GM12878 (cell line): ENCODE results near the gene DMXL2. TPM values are rescaled to one million over a fixed set of nuclear protein-coding genes. Genes with fewer than 3 reads are reported as not detected.

Source experiments
- ATAC-seq: fragments of 200-7000 bp; cut with Tn5 transposase; 3 replicates; pipeline ENCODE4 v1.9.1; 2020; ENCODE audit warnings: mild to moderate bottlenecking, moderate library complexity
- BruUV-seq: library from RNA; stranded (reverse); fragments of 400-500 nt; replicated peaks from 2 replicates; lab custom pipeline; 2021; lab: Mats Ljungman, UMichigan
- CTCF ChIA-PET: fragments of 300-600 bp; sonication (Branson Sonifier 250); formaldehyde crosslinking; extraction: SDS; loops from one replicate; lab custom pipeline; 2021; ENCODE audit warnings: inconsistent platforms; lab: Yijun Ruan, JAX
- POLR2A ChIA-PET: fragments of 350-600 bp; formaldehyde crosslinking; extraction: SDS; loops from one replicate; lab custom pipeline; 2021; ENCODE audit warnings: inconsistent platforms; lab: Charles Lee
- RAD21 ChIA-PET: fragments of 300-600 bp; sonication (Branson Sonifier 250); formaldehyde crosslinking; loops from one replicate; lab custom pipeline; 2023; ENCODE audit warnings: antibody characterized with exemption; ENCODE audit not compliant: unreplicated experiment; lab: Charles Lee
- SMC1A ChIA-PET: fragments of 300-600 bp; sonication (Branson Sonifier 250); formaldehyde crosslinking; loops from one replicate; lab custom pipeline; 2023; ENCODE audit not compliant: unreplicated experiment, uncharacterized antibody; lab: Charles Lee
- DNase-seq: peaks from one replicate; pipeline ENCODE4 v3.0.0-alpha.2; 2011; ENCODE audit warnings: low read depth, low spot score
- FAIRE-seq: peaks from 3 replicates; lab custom pipeline; 2011; peaks lifted over from hg19 to GRCh38; lab: Jason Lieb, UNC
- H2AFZ ChIP-seq: 2 replicates; pipeline ENCODE4 v1.6.0; 2011; ENCODE audit warnings: low read depth, low read length, control low read depth; ENCODE audit not compliant: control insufficient read depth
- H3K27ac ChIP-seq: 2 replicates; pipeline ENCODE4 v1.5.1; 2011; ENCODE audit warnings: control low read depth; ENCODE audit not compliant: control insufficient read depth, insufficient read depth
- H3K27me3 ChIP-seq, 2 experiments: replicated peaks in 1 of 2; 2 replicates each; pipeline versions ENCODE4 v1.6.0 to v1.6.1; 2011; ENCODE audit warnings: low read length in 1 of 2; ENCODE audit not compliant: control insufficient read depth in 2 of 2, insufficient read depth in 2 of 2
- H3K36me3 ChIP-seq, 2 experiments: 2 replicates each; pipeline ENCODE4 v1.5.1; 2011; ENCODE audit warnings: low read length in 1 of 2; ENCODE audit not compliant: control insufficient read depth in 2 of 2, insufficient read depth in 2 of 2
- H3K4me1 ChIP-seq: 2 replicates; pipeline ENCODE4 v1.6.1; 2011; ENCODE audit warnings: mild to moderate bottlenecking, low read length, moderate library complexity, mixed read lengths; ENCODE audit not compliant: control insufficient read depth, insufficient read depth
- H3K4me2 ChIP-seq: 2 replicates; pipeline ENCODE4 v1.6.0; 2011; ENCODE audit warnings: control low read depth; ENCODE audit not compliant: control insufficient read depth, insufficient read depth
- H3K4me3 ChIP-seq: fragments of 200-600 bp; sonication (generic); 2 replicates; pipeline ENCODE4 v1.5.1; 2016
- H3K79me2 ChIP-seq: 2 replicates; pipeline ENCODE4 v1.6.0; 2011; ENCODE audit warnings: low read length; ENCODE audit not compliant: control insufficient read depth, insufficient read depth
- H3K9ac ChIP-seq: 2 replicates; pipeline ENCODE4 v1.8.0; 2011; ENCODE audit warnings: low read length, control low read depth, mixed read lengths; ENCODE audit not compliant: control insufficient read depth, insufficient read depth
- H3K9me3 ChIP-seq: replicated peaks from 3 replicates; pipeline ENCODE4 v1.5.1; 2011; ENCODE audit warnings: mild to moderate bottlenecking, low read length; ENCODE audit not compliant: control insufficient read depth, insufficient read depth
- H4K20me1 ChIP-seq: 2 replicates; pipeline ENCODE4 v1.6.0; 2011; ENCODE audit not compliant: control insufficient read depth, insufficient read depth
- BCLAF1 ChIP-seq: fragments of 450-650 bp; IDR thresholded peaks from 2 replicates; pipeline ENCODE4 v1.6.1; 2017; ENCODE audit warnings: antibody characterized with exemption, mild to moderate bottlenecking, moderate library complexity
- CBX3 ChIP-seq: fragments of 200-600 bp; sonication (generic); IDR thresholded peaks from 2 replicates; pipeline ENCODE4 v1.6.1; 2016; ENCODE audit warnings: low read depth, borderline replicate concordance
- CEBPB ChIP-seq, 2 experiments: fragments of 150-350 bp in 1 of 2; IDR thresholded peaks; 2 replicates each; pipeline ENCODE4 v1.6.1; 2012 to 2014; ENCODE audit warnings: low read depth in 2 of 2, low read length in 2 of 2, borderline replicate concordance in 1 of 2, inconsistent platforms in 1 of 2
- DPF2 ChIP-seq: fragments of 450-650 bp; IDR thresholded peaks from 2 replicates; pipeline ENCODE4 v1.6.1; 2017; ENCODE audit warnings: mild to moderate bottlenecking
- EGR1 ChIP-seq, 2 experiments: IDR thresholded peaks; 1 replicate in 1 of 2; 2 replicates in 1 of 2; pipeline ENCODE4 v1.6.1; 2011 to 2012; ENCODE audit warnings: low read depth in 2 of 2, low read length in 2 of 2, borderline replicate concordance in 1 of 2, mild to moderate bottlenecking in 1 of 2, moderate library complexity in 1 of 2
- HCFC1 ChIP-seq: fragments of 150-350 bp; IDR thresholded peaks from 2 replicates; pipeline ENCODE4 v1.6.1; 2014; ENCODE audit warnings: low read length
- HSF1 ChIP-seq: fragments of 150-350 bp; IDR thresholded peaks from 2 replicates; pipeline ENCODE4 v1.6.1; 2014; ENCODE audit warnings: mild to moderate bottlenecking, low read depth, low read length
- MTA3 ChIP-seq: IDR thresholded peaks from 2 replicates; pipeline ENCODE4 v1.6.1; 2012; ENCODE audit warnings: low read length, inconsistent platforms, borderline replicate concordance
- NBN ChIP-seq: fragments of 450-650 bp; IDR thresholded peaks from 2 replicates; pipeline ENCODE4 v1.6.1; 2016
- NFIC ChIP-seq: IDR thresholded peaks from 2 replicates; pipeline ENCODE4 v1.6.1; 2012; ENCODE audit warnings: low read depth, mild to moderate bottlenecking, inconsistent platforms, low read length, moderate library complexity
- NR2C1 ChIP-seq: fragments of 450-650 bp; IDR thresholded peaks from 2 replicates; pipeline ENCODE4 v1.6.1; 2017; ENCODE audit warnings: antibody characterized with exemption, mild to moderate bottlenecking, moderate library complexity
- RAD51 ChIP-seq: fragments of 450-650 bp; IDR thresholded peaks from 2 replicates; pipeline ENCODE4 v1.6.1; 2016; ENCODE audit warnings: moderate library complexity, mild to moderate bottlenecking, inconsistent platforms
- SP1 ChIP-seq: IDR thresholded peaks from one replicate; pipeline ENCODE4 v1.6.1; 2011; ENCODE audit warnings: low read depth, low read length
- SREBF2 ChIP-seq: IDR thresholded peaks from 2 replicates; pipeline ENCODE4 v1.6.1; 2012; ENCODE audit warnings: mild to moderate bottlenecking, low read length
- STAT3 ChIP-seq: IDR thresholded peaks from 2 replicates; pipeline ENCODE4 v1.6.1; 2011; ENCODE audit warnings: low read depth, low read length, improper control_type of control experiment
- WRNIP1 ChIP-seq: IDR thresholded peaks from 2 replicates; pipeline ENCODE4 v1.6.1; 2011; ENCODE audit warnings: low read depth, low read length, improper control_type of control experiment, borderline replicate concordance
- ZNF274 ChIP-seq: IDR thresholded peaks from one replicate; pipeline ENCODE4 v1.8.0; 2011; ENCODE audit not compliant: insufficient read length, insufficient read depth
- WGBS: methylation state at CpG from one replicate; pipeline ENCODE4 v1.1.6; 2016; ENCODE audit warnings: low lambda C conversion rate; ENCODE audit not compliant: insufficient replicate concordance, insufficient coverage; ENCODE audit errors: missing lambda C conversion rate; 5-methylcytosine and 5-hydroxymethylcytosine counted together
- in situ Hi-C: fragments of 300-500 bp; cut with MboI; formaldehyde crosslinking; loops from 9 replicates; pipeline ENCODE4 v1.14.3; 2018; ENCODE audit warnings: mixed read lengths
- intact Hi-C: fragments of 100-400 bp; cut with micrococcal nuclease; formaldehyde crosslinking; loops from one replicate; pipeline ENCODE4 v1.14.2; 2022; ENCODE audit not compliant: unreplicated experiment
- polyA plus RNA-seq, 11 experiments: library from polyadenylated mRNA; depleted of rRNA in 4 of 11; unstranded in 6 of 11; stranded (reverse) in 5 of 11; fragments of >200 nt; fragmentation: Nextera tagmentation in 4 of 11; fragmentation: Illumina TruSeq in 1 of 11; extraction: Ambion mirVana in 4 of 11; extraction: Trizol in 1 of 11; gene quantifications; 1 replicate in 1 of 11; 2 replicates in 10 of 11; pipeline versions ENCODE4 v1.2.1 to v1.2.3, GENCODE V29; 2011 to 2016; ENCODE audit warnings: inconsistent platforms in 2 of 11, missing spikeins in 2 of 11, low read depth in 1 of 11
- total RNA-seq, 4 experiments: library from RNA; depleted of rRNA in 3 of 4; stranded (reverse); fragments of >200 nt in 3 of 4; fragmentation: Illumina TruSeq in 1 of 4; extraction: Trizol in 1 of 4; gene quantifications; 2 replicates each; pipeline versions ENCODE4 v1.2.1 to v1.2.3, GENCODE V29; 2013 to 2021

Gene DMXL2
- total and polyA plus RNA-seq, 10 of the 15 experiments (the other 5 are each of a cell fraction or from before 2014, with no cell fraction given): 8.5 to 32.1 (median 22.0) TPM

- H3K4me1 ChIP-seq: no peaks in the 10 kb centered on the region
- H3K27me3 ChIP-seq: no peaks in the 10 kb centered on the region
- H3K36me3 ChIP-seq: no peaks in the 10 kb centered on the region
- ChIA-PET CTCF (interaction anchor here (0.7 to 1.5 kb wide), 4 partner anchors 8 to 331 kb away, joined by 3 to 6 read pairs (median 4); no protein-coding TSS in a partner anchor), POLR2A (no interaction called here), RAD21 (interaction anchor here (0.6 kb wide), 1 partner anchor 1278 kb away, joined by 3 read pairs; no protein-coding TSS in a partner anchor), SMC1A (interaction anchor here (0.6 to 1.3 kb wide), 4 partner anchors 8 to 332 kb away, joined by 3 to 4 read pairs (median 3); no protein-coding TSS in a partner anchor)
- no peak overlapping the region for H2AFZ ChIP-seq
- in situ Hi-C loops (no loop called here), intact Hi-C loops (loop anchor here (5.0 to 10.0 kb wide), 3 partner anchors 110 to 332 kb away; no protein-coding TSS in a partner anchor)
- ATAC-seq (no peak), DNase-seq (no peak), FAIRE-seq (no peak)
- no peak overlapping the region for H3K4me3 ChIP-seq
- no peak overlapping the region for H3K27ac ChIP-seq
- H3K9me3 ChIP-seq: no peaks in the 10 kb centered on the region
- no peak overlapping the region for H3K9ac ChIP-seq
- no TSS peak for BruUV-seq
- H3K79me2 ChIP-seq: no peaks in the 10 kb centered on the region
- no peaks in the 10 kb centered on the region for H4K20me1 ChIP-seq
- TF ChIP-seq NFIC: no peak
- TF ChIP-seq CBX3: no peak
- no peak for TF ChIP-seq ZNF274
- no peak for TF ChIP-seq RAD51
- no peak for TF ChIP-seq MTA3
- no peak for TF ChIP-seq HCFC1
- no peak for TF ChIP-seq EGR1 (IDR thresholded peaks at IDR 0.05; ENCODE audit: borderline replicate concordance in 1 of 2, low read depth in 2 of 2, low read length in 2 of 2)
- no peak for TF ChIP-seq SP1
- no peak for TF ChIP-seq DPF2
- TF ChIP-seq HSF1: no peak
- TF ChIP-seq SREBF2: no peak
- TF ChIP-seq STAT3: no peak
- TF ChIP-seq NBN: no peak
- TF ChIP-seq NR2C1: no peak
- TF ChIP-seq CEBPB (IDR thresholded peaks at IDR 0.05; ENCODE audit: borderline replicate concordance in 1 of 2, low read depth in 2 of 2, low read length in 2 of 2): no peak
- no peak for TF ChIP-seq WRNIP1
- no peak for TF ChIP-seq BCLAF1
- WGBS: 83% methylated on average over 9 of the region's 9 CpGs
- H3K4me2 ChIP-seq: no peak overlapping the region
These were observed 127.9 kb downstream of the DMXL2 start for GRCh38 chr15:51494411-51495314.
